SK-N-MC (cell line): ENCODE results near the gene CRYAA.
"Not testable (repeated sequence)": the region's sequence is repeated elsewhere in the genome, so short reads cannot be mapped to it uniquely, and the experiment has no call there.

Experiments used
- EZH2 ChIP-seq: fragments of 200-600 bp; sonication (generic); IDR thresholded peaks from one replicate; pipeline ENCODE4 v1.6.1; 2017; ENCODE audit warnings: antibody characterized with exemption
- FOXP2 ChIP-seq: optimal IDR thresholded peaks from 2 replicates; pipeline ENCODE3; 2011; ENCODE audit warnings: mild to moderate bottlenecking, moderate library complexity; ENCODE audit not compliant: insufficient read depth; ENCODE audit errors: extremely low read length, control extremely low read depth
- POLR2AphosphoS5 ChIP-seq: IDR thresholded peaks from 2 replicates; pipeline ENCODE4 v1.6.1; 2012; ENCODE audit warnings: mild to moderate bottlenecking, low read depth, low read length, borderline replicate concordance

- TF ChIP-seq POLR2AphosphoS5, EZH2, FOXP2: not testable (repeated sequence)
Measured at GRCh38 chr21:43168708-43169107, at the start of gene CRYAA.
